ENCODE data around the gene CCDC80. TPM values are rescaled to one million over a fixed set of nuclear protein-coding genes. Genes with fewer than 3 reads are reported as not detected.

Gene CCDC80
- total RNA-seq, result under 1 TPM in 1 of 2 donors, not detected in 1; 0.28 TPM

- no peak within 1 kb of the TSS for H3K27ac Mint-ChIP-seq
- peaks cover 21 to 27% of the 10 kb centered on the region in 2 donors for H3K4me1 Mint-ChIP-seq (ENCODE audit: low read depth in 2 of 2)
- H3K9me3 Mint-ChIP-seq, result no peaks in the 10 kb centered on the region
- H3K27me3 Mint-ChIP-seq, result peaks cover 6 to 13% of the 10 kb centered on the region in 2 donors
- DNase-seq (ENCODE audit: low spot score) (no peak), ATAC-seq (no peak)
- no peaks in the 10 kb centered on the region for H3K36me3 Mint-ChIP-seq
- no peak within 1 kb of the TSS for H3K4me3 Mint-ChIP-seq
Observed at GRCh38 chr3:112640930-112641801, at the start of gene CCDC80. Gene CCDC80 (minus strand): TSS chr3:112641143. CDS start chr3:112639905, 1,238 bp downstream.

- no peaks in the 10 kb centered on the region for H3K9me3 Mint-ChIP-seq
- H3K36me3 Mint-ChIP-seq, result no peaks in the 10 kb centered on the region
- no peak overlapping the region for H3K4me3 Mint-ChIP-seq
- ATAC-seq, result no peak
- no peak for DNase-seq (ENCODE audit: low spot score)
- H3K4me1 Mint-ChIP-seq (ENCODE audit: low read depth in 2 of 2), result peaks cover 0 to 12% of the 10 kb centered on the region in 2 donors
- H3K27ac Mint-ChIP-seq, result no peak overlapping the region
- peaks cover 0 to 2% of the 10 kb centered on the region in 2 donors for H3K27me3 Mint-ChIP-seq
Observed at GRCh38 chr3:112689989-112690388, 49.0 kb upstream of the CCDC80 start.

GRCh38 chr3:112689385-112689784 lies 48.4 kb upstream of the CCDC80 start:
- no peak overlapping the region for H3K27ac Mint-ChIP-seq

GRCh38 chr3:112688819-112689218 lies 47.9 kb upstream of the CCDC80 start:
- Mint-ChIP-seq H3K4me3 (no peak overlapping the region), H3K4me1 (ENCODE audit: low read depth in 2 of 2) (peaks cover 0 to 15% of the 10 kb centered on the region in 2 donors), H3K9me3 (no peaks in the 10 kb centered on the region), H3K27ac (no peak overlapping the region), H3K36me3 (no peaks in the 10 kb centered on the region), H3K27me3 (peaks cover 0 to 6% of the 10 kb centered on the region in 2 donors)
- no peak for ATAC-seq
- DNase-seq (ENCODE audit: low spot score), result no peak

More at GRCh38 chr3:112689385-112689784, 48.4 kb upstream of the CCDC80 start:
- Mint-ChIP-seq H3K4me1 (ENCODE audit: low read depth in 2 of 2) (peaks cover 0 to 14% of the 10 kb centered on the region in 2 donors), H3K9me3 (no peaks in the 10 kb centered on the region), H3K36me3 (no peaks in the 10 kb centered on the region), H3K27me3 (peaks cover 0 to 3% of the 10 kb centered on the region in 2 donors), H3K4me3 (no peak overlapping the region)
- DNase-seq (ENCODE audit: low spot score), result no peak
- ATAC-seq, result no peak

GRCh38 chr3:112688085-112688769 lies 47.3 kb upstream of the CCDC80 start:
- ATAC-seq, result no peak
- H3K9me3 Mint-ChIP-seq, result no peaks in the 10 kb centered on the region
- no peak for DNase-seq (ENCODE audit: low spot score)
- no peak overlapping the region for H3K4me3 Mint-ChIP-seq
- H3K4me1 Mint-ChIP-seq (ENCODE audit: low read depth in 2 of 2), result peaks cover 0 to 15% of the 10 kb centered on the region in 2 donors
- peaks cover 0 to 6% of the 10 kb centered on the region in 2 donors for H3K27me3 Mint-ChIP-seq
- H3K27ac Mint-ChIP-seq, result no peak overlapping the region
- H3K36me3 Mint-ChIP-seq, result no peaks in the 10 kb centered on the region

GRCh38 chr3:112687616-112688015 lies 46.7 kb upstream of the CCDC80 start:
- no peak overlapping the region for H3K4me3 Mint-ChIP-seq
- peaks cover 0 to 15% of the 10 kb centered on the region in 2 donors for H3K4me1 Mint-ChIP-seq (ENCODE audit: low read depth in 2 of 2)
- peaks cover 0 to 6% of the 10 kb centered on the region in 2 donors for H3K27me3 Mint-ChIP-seq
- ATAC-seq (no peak), DNase-seq (ENCODE audit: low spot score) (no peak)
- H3K27ac Mint-ChIP-seq, result no peak overlapping the region
- H3K36me3 Mint-ChIP-seq, result no peaks in the 10 kb centered on the region
- H3K9me3 Mint-ChIP-seq, result no peaks in the 10 kb centered on the region

GRCh38 chr3:112687211-112687610 lies 46.3 kb upstream of the CCDC80 start:
- no peak for DNase-seq (ENCODE audit: low spot score)

GRCh38 chr3:112685956-112686799 lies 45.2 kb upstream of the CCDC80 start:
- Mint-ChIP-seq H3K4me1 (ENCODE audit: low read depth in 2 of 2) (peaks cover 0 to 15% of the 10 kb centered on the region in 2 donors), H3K9me3 (no peaks in the 10 kb centered on the region), H3K36me3 (no peaks in the 10 kb centered on the region), H3K27ac (no peak overlapping the region), H3K4me3 (no peak overlapping the region), H3K27me3 (peaks cover 0 to 3% of the 10 kb centered on the region in 2 donors)
- DNase-seq (ENCODE audit: low spot score) (no peak), ATAC-seq (no peak)

More at GRCh38 chr3:112687211-112687610, 46.3 kb upstream of the CCDC80 start:
- H3K36me3 Mint-ChIP-seq, result no peaks in the 10 kb centered on the region
- H3K27ac Mint-ChIP-seq, result no peak overlapping the region
- peaks cover 0 to 3% of the 10 kb centered on the region in 2 donors for H3K27me3 Mint-ChIP-seq
- H3K9me3 Mint-ChIP-seq, result no peaks in the 10 kb centered on the region
- H3K4me3 Mint-ChIP-seq, result no peak overlapping the region
- ATAC-seq, result no peak
- H3K4me1 Mint-ChIP-seq (ENCODE audit: low read depth in 2 of 2), result peaks cover 0 to 15% of the 10 kb centered on the region in 2 donors

- ATAC-seq, result no peak
- DNase-seq (ENCODE audit: low spot score), result no peak
- H3K9me3 Mint-ChIP-seq, result no peaks in the 10 kb centered on the region
- H3K27ac Mint-ChIP-seq, result no peak overlapping the region
- H3K4me1 Mint-ChIP-seq (ENCODE audit: low read depth in 2 of 2), result peaks cover 0 to 15% of the 10 kb centered on the region in 2 donors
- H3K4me3 Mint-ChIP-seq, result no peak overlapping the region
- no peaks in the 10 kb centered on the region for H3K36me3 Mint-ChIP-seq
- peaks cover 0 to 3% of the 10 kb centered on the region in 2 donors for H3K27me3 Mint-ChIP-seq
Observed at GRCh38 chr3:112685420-112685819, 44.5 kb upstream of the CCDC80 start.

GRCh38 chr3:112682361-112682760 lies 41.4 kb upstream of the CCDC80 start:
- DNase-seq (ENCODE audit: low spot score) (no peak), ATAC-seq (no peak)
- Mint-ChIP-seq H3K27me3 (peaks cover 0 to 3% of the 10 kb centered on the region in 2 donors), H3K4me3 (no peak overlapping the region), H3K27ac (no peak overlapping the region), H3K4me1 (ENCODE audit: low read depth in 2 of 2) (peaks cover 11 to 24% of the 10 kb centered on the region in 2 donors), H3K9me3 (no peaks in the 10 kb centered on the region), H3K36me3 (no peaks in the 10 kb centered on the region)

GRCh38 chr3:112681822-112682325 lies 40.9 kb upstream of the CCDC80 start:
- Mint-ChIP-seq H3K27me3 (peaks cover 0 to 3% of the 10 kb centered on the region in 2 donors), H3K27ac (no peak overlapping the region), H3K4me3 (no peak overlapping the region), H3K36me3 (no peaks in the 10 kb centered on the region), H3K4me1 (ENCODE audit: low read depth in 2 of 2) (peaks cover 16 to 27% of the 10 kb centered on the region in 2 donors), H3K9me3 (no peaks in the 10 kb centered on the region)
- ATAC-seq (no peak), DNase-seq (ENCODE audit: low spot score) (no peak)

- peak overlapping the region; percentile 88 for H3K4me3 Mint-ChIP-seq
- no peaks in the 10 kb centered on the region for H3K9me3 Mint-ChIP-seq
- H3K27ac Mint-ChIP-seq, result peak overlapping the region; percentile 92 to 93
- ATAC-seq, result peak; percentile 92 to 95
- DNase-seq (ENCODE audit: low spot score), result peak; percentile 89
- H3K36me3 Mint-ChIP-seq, result no peaks in the 10 kb centered on the region
- no peaks in the 10 kb centered on the region for H3K27me3 Mint-ChIP-seq
- peaks cover 60 to 67% of the 10 kb centered on the region in 2 donors for H3K4me1 Mint-ChIP-seq (ENCODE audit: low read depth in 2 of 2)
Observed at GRCh38 chr3:112676659-112677234, 35.8 kb upstream of the CCDC80 start.
